Midbrain (tissue), 1 donor: ENCODE results near the gene SDHC.

Source experiments
- DNase-seq: peaks from one replicate; lab custom pipeline; 2025; lab: John Stamatoyannopoulos, UW

The SDHC gene

GRCh38 chr1:161314201-161314981, at the start of gene SDHC:
TSS of gene SDHC (plus strand) at chr1:161314381. CDS start at chr1:161314406, 25 bp downstream.
- peak; percentile 96 for DNase-seq

GRCh38 chr1:161265305-161265704, 48.9 kb upstream of the SDHC start:
- DNase-seq, result no peak

- DNase-seq, result no peak
Measured at GRCh38 chr1:161266202-161266601, 48.0 kb upstream of the SDHC start.

GRCh38 chr1:161266836-161267235, 47.3 kb upstream of the SDHC start:
- DNase-seq, result no peak

GRCh38 chr1:161267321-161267720, 46.9 kb upstream of the SDHC start:
- no peak for DNase-seq

- DNase-seq, result no peak
Measured at GRCh38 chr1:161273402-161273801, 40.8 kb upstream of the SDHC start.

- no peak for DNase-seq
Measured at GRCh38 chr1:161274874-161275273, 39.3 kb upstream of the SDHC start.

GRCh38 chr1:161282991-161283390, 31.2 kb upstream of the SDHC start:
- DNase-seq, result no peak

- no peak for DNase-seq
Measured at GRCh38 chr1:161285113-161285512, 29.1 kb upstream of the SDHC start.

GRCh38 chr1:161285521-161285920, 28.7 kb upstream of the SDHC start:
- no peak for DNase-seq

GRCh38 chr1:161287482-161288054, 26.6 kb upstream of the SDHC start:
- DNase-seq, result no peak

GRCh38 chr1:161290779-161291178, 23.4 kb upstream of the SDHC start:
- DNase-seq, result no peak

GRCh38 chr1:161297415-161297814, 16.8 kb upstream of the SDHC start:
- DNase-seq, result no peak

- no peak for DNase-seq
Measured at GRCh38 chr1:161298116-161298515, 16.1 kb upstream of the SDHC start.

GRCh38 chr1:161299347-161299746, 14.8 kb upstream of the SDHC start:
- DNase-seq, result no peak

GRCh38 chr1:161300478-161300877, 13.7 kb upstream of the SDHC start:
- DNase-seq, result no peak

GRCh38 chr1:161304927-161305866, 9.0 kb upstream of the SDHC start:
- DNase-seq, result no peak

- peak; percentile 56 for DNase-seq
Measured at GRCh38 chr1:161305867-161306519, 8.2 kb upstream of the SDHC start.

- DNase-seq, result no peak
Measured at GRCh38 chr1:161307230-161307768, 6.9 kb upstream of the SDHC start.

- no peak for DNase-seq
Measured at GRCh38 chr1:161307892-161308638, 6.1 kb upstream of the SDHC start.

GRCh38 chr1:161309868-161310267, 4.3 kb upstream of the SDHC start, which contains the start of gene MPZ:
TSS of gene MPZ (minus strand) at chr1:161309968. CDS start at chr1:161309905, 63 bp downstream.
- DNase-seq, result no peak
